ENCODE data around the gene PRICKLE3.
"Not testable (repeated sequence)": the region's sequence is repeated elsewhere in the genome, so short reads cannot be mapped to it uniquely, and the experiment has no call there.

PRICKLE3 gene

GRCh38 chrX:49161632-49162031 lies 24.5 kb downstream of the PRICKLE3 start:
- DNase-seq (ENCODE audit: low read depth in 2 of 2): no peak

- DNase-seq (ENCODE audit: low read depth in 2 of 2): no peak
Observed at GRCh38 chrX:49160908-49161307, 25.3 kb downstream of the PRICKLE3 start.

GRCh38 chrX:49157194-49157593 lies 29.0 kb downstream of the PRICKLE3 start:
- DNase-seq (ENCODE audit: low read depth in 2 of 2): no peak

GRCh38 chrX:49155900-49156837 lies 30.0 kb downstream of the PRICKLE3 start:
- peak; percentile 66 to 68 for DNase-seq (ENCODE audit: low read depth in 2 of 2)

DNA sequence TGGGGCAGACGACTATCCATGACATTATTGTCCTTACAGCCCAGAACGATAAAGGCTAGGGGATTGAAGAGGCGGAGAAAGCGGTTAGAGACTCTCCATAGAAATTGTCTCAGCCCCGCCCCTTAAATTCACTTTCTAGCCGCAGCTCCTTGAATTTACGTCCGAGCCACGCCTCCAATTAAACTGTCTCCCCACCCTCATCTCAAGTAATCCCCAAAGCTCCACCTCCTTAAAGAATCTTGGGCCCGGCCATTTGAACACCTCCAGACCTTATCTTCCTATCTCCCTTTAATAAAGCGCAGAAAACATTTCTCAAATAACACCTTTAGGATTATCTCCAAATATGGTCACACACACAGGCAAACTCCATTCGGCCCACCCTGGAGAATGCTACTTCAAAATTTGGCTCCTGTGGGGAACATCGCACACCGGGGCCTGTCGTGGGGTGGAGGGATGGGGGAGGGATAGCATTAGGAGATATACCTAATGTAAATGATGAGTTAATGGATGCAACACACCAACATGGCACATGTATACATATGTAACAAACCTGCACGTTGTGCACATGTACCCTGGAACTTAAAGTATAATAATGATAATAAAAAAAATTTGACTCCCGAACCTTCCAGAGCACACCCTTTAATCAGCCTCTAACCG lies 30.8 kb downstream of the PRICKLE3 start:
- DNase-seq (ENCODE audit: low read depth in 2 of 2): no peak

- no peak for DNase-seq (ENCODE audit: low read depth in 2 of 2)
Observed at GRCh38 chrX:49153467-49153866, 32.7 kb downstream of the PRICKLE3 start.

- not testable (repeated sequence) for DNase-seq (ENCODE audit: low read depth in 2 of 2)
Observed at GRCh38 chrX:49149291-49149690, 36.9 kb downstream of the PRICKLE3 start.

DNA sequence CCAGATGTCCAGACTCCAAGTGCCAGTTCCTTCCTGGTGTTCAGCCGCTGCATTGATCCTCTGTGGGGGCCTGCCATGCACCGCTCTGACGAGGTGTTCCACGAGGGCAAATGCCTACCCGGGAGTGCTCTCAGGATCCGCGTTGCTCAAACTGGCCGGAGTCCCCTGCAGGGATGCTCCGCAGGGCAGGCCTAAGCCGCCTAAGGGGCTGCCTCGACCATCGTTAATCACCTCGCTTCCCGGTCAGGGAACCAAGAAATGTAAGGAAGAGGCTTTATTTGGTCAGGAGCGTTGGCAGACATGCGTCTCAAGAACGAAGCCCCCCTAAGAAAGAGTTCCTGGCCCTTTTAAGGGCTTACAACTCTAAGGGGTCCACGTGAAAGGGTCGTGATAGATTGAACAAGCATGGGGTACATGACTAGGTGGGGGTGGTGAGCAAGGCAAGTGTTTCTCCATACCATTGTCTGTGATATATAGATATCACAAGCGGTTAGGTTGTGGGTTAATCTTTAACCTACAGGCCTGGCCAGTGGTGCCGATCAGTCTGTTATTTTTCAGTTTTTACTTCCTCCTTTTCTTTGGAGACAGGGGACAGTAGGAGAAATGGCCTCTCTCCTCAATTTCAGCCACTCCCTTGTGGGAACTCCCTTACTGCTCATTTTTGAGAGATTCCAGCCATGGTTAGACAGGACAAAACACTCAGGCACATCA lies 37.6 kb downstream of the PRICKLE3 start:
- DNase-seq (ENCODE audit: low read depth in 2 of 2): not testable (repeated sequence)

DNA sequence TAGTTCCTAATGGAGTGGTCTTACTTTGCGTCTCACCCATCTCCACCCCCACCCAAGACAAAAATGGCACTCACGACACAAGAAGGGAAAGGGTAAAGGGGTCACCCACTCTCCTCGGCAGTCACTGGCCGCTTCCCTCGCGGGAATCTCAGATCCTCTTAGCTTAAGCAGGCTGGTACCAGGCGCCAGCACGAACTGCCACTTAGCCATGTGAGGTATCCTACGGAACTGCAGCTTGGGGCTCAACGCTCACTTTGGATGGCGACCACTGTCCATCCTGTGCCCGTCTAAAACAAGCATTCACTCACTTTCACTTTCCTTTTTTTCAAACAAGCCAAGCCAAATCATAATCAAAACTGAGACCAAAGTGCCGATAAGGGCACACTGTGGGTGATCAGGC lies 38.2 kb downstream of the PRICKLE3 start:
- DNase-seq (ENCODE audit: low read depth in 2 of 2): no peak

DNA sequence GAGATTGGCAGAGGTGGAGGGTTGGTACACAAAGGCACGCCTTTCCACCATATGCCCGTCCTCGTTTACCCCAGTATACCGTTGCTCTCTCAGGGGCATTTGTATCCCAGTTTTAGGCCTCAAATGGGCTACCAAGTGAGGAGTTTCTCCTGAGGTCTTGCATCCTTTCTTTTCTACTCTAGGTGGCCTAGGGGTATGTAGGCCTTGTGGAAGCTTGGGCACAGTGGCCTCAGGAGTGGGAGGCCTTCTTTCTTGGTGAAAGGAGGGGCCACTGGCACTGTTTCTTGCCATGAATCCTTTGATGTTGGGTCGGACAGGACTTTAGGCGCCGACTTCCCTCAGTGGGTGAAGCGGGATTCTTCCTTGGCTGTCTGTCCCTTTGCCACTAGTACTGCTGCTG lies 38.9 kb downstream of the PRICKLE3 start:
- no peak for DNase-seq (ENCODE audit: low read depth in 2 of 2)

DNA sequence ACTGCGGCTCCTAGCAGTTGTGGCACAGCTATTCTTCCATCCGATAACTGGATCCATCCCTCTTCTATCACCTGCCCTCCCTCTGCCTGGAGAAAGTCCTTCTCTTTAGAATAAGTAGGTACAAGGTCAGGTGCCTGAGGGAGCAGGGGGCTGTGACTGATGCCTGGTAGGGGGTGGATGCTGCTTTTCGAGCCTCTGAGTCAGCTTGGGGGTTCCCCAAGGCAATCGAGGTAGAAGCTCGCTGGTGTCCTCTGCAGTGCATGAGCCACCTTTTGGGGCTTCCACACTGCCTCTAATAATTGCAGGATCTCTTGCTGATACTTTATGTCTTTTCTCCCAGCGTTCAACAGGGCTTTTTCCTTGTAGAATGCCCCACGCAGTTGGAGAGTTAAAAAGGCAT lies 43.0 kb downstream of the PRICKLE3 start:
- DNase-seq (ENCODE audit: low read depth in 2 of 2): not testable (repeated sequence)

DNA sequence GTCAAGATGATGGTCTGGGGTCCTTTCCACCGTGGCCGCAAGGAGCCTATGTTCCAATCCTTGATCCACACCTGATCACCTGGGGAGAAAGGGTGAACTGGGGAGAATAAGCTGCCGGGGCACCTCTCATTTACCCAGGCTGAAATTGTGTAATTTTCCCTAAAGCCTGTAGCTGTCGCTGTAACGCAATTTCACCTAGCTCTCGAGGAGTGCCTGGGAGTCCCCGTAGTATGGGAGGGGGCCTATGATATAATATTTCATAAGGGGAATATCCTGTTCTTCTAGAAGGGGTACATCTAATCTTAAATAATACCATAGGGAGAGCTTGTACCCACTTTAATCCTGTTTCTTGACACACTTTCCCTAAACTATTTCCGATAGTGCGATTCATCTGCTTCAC lies 43.9 kb downstream of the PRICKLE3 start:
- DNase-seq (ENCODE audit: low read depth in 2 of 2): not testable (repeated sequence)

DNA sequence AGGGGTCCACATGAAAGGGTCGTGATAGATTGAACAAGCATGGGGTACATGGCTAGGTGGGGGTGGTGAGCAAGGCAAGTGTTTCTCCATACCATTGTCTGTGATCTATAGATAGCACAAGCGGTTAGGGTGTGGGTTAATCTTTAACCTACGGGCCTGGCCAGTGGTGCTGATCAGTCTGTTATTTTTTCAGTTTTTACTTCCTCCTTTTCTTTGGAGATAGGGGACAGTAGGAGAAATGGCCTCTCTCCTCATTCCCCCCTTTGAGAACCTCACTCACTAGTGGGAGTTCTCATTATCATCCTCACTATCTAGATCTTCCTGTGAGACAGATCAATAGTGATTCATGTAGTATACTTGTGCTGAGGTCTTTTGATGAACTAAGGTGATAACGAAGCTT lies 46.5 kb downstream of the PRICKLE3 start:
- no peak for DNase-seq (ENCODE audit: low read depth in 2 of 2)

- no peak for DNase-seq (ENCODE audit: low read depth in 2 of 2)
Observed at GRCh38 chrX:49137492-49137891, 48.7 kb downstream of the PRICKLE3 start.

- no peak for DNase-seq (ENCODE audit: low read depth in 2 of 2)
Observed at GRCh38 chrX:49133759-49134158, 52.4 kb downstream of the PRICKLE3 start.

DNA sequence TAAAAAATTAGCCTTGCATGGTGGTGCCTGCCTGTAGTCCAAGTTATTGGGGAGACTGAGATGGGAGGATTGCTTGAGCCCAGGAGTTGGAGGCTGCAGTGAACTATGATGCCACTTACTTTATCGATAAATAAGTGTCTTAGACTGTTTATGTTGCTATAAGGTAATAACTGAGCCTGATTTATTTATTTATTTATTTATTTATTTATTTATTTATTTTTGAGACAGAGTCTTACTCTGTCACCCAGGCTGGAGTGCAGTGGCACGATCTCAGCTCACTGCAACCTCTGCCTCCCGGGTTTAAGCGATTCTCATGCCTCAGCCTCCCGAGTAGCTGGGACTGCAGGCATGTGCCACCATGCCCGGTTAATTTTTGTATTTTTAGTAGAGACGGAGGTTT lies 53.9 kb downstream of the PRICKLE3 start:
- DNase-seq (ENCODE audit: low read depth in 2 of 2): not testable (repeated sequence)

DNA sequence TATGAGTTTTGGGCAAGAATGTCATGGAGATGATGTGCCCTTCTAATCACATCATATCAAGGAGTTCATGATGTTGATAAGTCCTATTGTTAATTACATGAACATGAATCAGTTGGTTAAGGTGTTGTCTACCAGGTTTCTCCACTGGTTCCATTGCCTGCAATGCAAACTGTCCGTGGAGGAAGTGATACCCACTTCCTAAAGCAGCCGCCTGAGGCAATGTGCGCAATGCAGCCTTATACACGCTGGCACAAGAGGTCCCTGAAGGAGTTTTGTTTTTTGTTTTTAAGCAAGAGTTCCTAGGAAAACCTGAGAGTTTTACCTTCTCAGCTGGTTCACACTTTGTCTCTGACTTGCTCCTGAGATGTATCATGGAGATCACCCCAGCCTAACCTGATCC lies 56.7 kb downstream of the PRICKLE3 start:
- no peak for DNase-seq (ENCODE audit: low read depth in 2 of 2)

DNA sequence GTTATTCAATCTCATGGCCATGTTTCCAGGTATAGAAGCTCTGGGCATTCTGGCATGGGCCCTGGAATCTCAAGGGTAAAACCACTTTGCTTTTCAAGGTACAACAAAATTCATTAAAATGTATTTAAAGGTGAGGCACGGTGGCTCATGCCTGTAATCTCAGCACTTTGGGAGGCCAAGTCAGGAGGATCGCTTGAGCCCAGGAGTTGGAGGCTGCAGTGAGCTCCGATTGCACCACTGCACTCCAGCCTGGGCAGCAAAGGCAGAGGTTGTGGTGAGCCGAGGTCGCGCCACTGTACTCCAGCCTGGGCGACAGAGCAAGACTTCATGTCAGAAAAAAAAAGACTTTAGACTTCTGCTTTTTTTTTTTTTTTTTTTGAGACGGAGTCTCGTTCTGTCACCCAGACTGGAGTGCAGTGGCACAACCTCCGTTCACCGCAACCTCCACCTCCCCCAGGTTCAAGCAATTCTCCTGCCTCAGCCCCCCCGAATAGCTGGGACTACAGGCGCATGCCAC lies 58.4 kb downstream of the PRICKLE3 start:
- DNase-seq (ENCODE audit: low read depth in 2 of 2): not testable (repeated sequence)
